HL-60 (cell line): ENCODE results near the gene CORO1A.

Experiments used
- GABPA ChIP-seq: IDR thresholded peaks from 2 replicates; pipeline ENCODE4 v1.6.1; 2012; ENCODE audit warnings: low read depth
- POLR2AphosphoS5 ChIP-seq: IDR thresholded peaks from 2 replicates; pipeline ENCODE4 v1.6.1; 2012; ENCODE audit warnings: low read depth
- SPI1 ChIP-seq: IDR thresholded peaks from 2 replicates; pipeline ENCODE4 v1.6.1; 2012; ENCODE audit warnings: low read depth, mild to moderate bottlenecking, borderline replicate concordance
- TF ChIP-seq, protein P1 (sequence below): IDR thresholded peaks from one replicate; pipeline ENCODE4 v1.5.1; 2011; ENCODE audit warnings: low read length, control low read depth, inconsistent platforms; ENCODE audit not compliant: insufficient read depth
- TF ChIP-seq, protein P2 (sequence below): IDR thresholded peaks from 2 replicates; pipeline ENCODE4 v1.6.1; 2012; ENCODE audit warnings: low read depth; ENCODE audit not compliant: insufficient replicate concordance

DNA sequence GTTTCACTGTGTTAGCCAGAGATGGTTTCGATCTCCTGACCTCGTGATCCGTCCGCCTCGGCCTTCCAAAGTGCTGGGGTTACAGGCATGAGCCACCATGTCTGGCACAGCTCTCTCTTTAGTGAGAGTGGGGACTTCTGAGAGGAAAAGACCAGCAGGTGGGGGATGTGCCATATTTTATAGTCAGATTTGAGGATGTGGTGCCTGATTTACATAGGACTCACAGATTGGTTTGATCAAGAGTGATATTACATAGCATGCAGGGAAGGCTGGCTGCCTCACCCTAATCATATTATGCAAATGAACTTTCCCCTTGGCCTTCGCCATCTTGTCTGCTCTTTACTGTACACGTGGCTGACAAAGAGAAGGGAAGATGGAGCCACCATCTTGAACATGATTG is 32.3 kb upstream of the CORO1A start:
- TF ChIP-seq, protein P1, sequence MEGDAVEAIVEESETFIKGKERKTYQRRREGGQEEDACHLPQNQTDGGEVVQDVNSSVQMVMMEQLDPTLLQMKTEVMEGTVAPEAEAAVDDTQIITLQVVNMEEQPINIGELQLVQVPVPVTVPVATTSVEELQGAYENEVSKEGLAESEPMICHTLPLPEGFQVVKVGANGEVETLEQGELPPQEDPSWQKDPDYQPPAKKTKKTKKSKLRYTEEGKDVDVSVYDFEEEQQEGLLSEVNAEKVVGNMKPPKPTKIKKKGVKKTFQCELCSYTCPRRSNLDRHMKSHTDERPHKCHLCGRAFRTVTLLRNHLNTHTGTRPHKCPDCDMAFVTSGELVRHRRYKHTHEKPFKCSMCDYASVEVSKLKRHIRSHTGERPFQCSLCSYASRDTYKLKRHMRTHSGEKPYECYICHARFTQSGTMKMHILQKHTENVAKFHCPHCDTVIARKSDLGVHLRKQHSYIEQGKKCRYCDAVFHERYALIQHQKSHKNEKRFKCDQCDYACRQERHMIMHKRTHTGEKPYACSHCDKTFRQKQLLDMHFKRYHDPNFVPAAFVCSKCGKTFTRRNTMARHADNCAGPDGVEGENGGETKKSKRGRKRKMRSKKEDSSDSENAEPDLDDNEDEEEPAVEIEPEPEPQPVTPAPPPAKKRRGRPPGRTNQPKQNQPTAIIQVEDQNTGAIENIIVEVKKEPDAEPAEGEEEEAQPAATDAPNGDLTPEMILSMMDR = no peak
- TF ChIP-seq SPI1 = no peak
- no peak for TF ChIP-seq POLR2AphosphoS5
- TF ChIP-seq, protein P2, sequence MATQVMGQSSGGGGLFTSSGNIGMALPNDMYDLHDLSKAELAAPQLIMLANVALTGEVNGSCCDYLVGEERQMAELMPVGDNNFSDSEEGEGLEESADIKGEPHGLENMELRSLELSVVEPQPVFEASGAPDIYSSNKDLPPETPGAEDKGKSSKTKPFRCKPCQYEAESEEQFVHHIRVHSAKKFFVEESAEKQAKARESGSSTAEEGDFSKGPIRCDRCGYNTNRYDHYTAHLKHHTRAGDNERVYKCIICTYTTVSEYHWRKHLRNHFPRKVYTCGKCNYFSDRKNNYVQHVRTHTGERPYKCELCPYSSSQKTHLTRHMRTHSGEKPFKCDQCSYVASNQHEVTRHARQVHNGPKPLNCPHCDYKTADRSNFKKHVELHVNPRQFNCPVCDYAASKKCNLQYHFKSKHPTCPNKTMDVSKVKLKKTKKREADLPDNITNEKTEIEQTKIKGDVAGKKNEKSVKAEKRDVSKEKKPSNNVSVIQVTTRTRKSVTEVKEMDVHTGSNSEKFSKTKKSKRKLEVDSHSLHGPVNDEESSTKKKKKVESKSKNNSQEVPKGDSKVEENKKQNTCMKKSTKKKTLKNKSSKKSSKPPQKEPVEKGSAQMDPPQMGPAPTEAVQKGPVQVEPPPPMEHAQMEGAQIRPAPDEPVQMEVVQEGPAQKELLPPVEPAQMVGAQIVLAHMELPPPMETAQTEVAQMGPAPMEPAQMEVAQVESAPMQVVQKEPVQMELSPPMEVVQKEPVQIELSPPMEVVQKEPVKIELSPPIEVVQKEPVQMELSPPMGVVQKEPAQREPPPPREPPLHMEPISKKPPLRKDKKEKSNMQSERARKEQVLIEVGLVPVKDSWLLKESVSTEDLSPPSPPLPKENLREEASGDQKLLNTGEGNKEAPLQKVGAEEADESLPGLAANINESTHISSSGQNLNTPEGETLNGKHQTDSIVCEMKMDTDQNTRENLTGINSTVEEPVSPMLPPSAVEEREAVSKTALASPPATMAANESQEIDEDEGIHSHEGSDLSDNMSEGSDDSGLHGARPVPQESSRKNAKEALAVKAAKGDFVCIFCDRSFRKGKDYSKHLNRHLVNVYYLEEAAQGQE = no peak
- TF ChIP-seq GABPA = no peak
